Ascending aorta (tissue), 2 donors: ENCODE results near the gene TEAD1. TPM values are rescaled to one million over a fixed set of nuclear protein-coding genes. Genes with fewer than 3 reads are reported as not detected.

Experiments
- DNase-seq, 2 donors: peaks; one replicate each; pipeline ENCODE4 v3.0.0-alpha.2; 2019; ENCODE audit warnings: low spot score in 2 of 2
- H3K27ac ChIP-seq, 2 donors: fragments of 200-600 bp; sonication (generic); one replicate each; pipeline ENCODE4 v1.5.1; 2016 to 2017; ENCODE audit warnings: mild to moderate bottlenecking in 1 of 2
- H3K27me3 ChIP-seq: fragments of 200-600 bp; sonication (generic); one replicate; pipeline ENCODE4 v1.5.1; 2017
- H3K36me3 ChIP-seq, 2 donors: fragments of 200-600 bp; sonication (generic); one replicate each; pipeline ENCODE4 v1.5.1; 2016
- H3K4me1 ChIP-seq, 2 donors: fragments of 200-600 bp; sonication (generic); one replicate each; pipeline ENCODE4 v1.5.1; 2016 to 2017; ENCODE audit warnings: mild to moderate bottlenecking in 1 of 2
- H3K4me3 ChIP-seq, 2 donors: fragments of 200-600 bp; sonication (generic); one replicate each; pipeline ENCODE4 v1.5.1; 2016 to 2017; ENCODE audit warnings: mild to moderate bottlenecking in 1 of 2
- H3K9me3 ChIP-seq, 2 donors: fragments of 200-600 bp; sonication (generic); one replicate each; pipeline ENCODE4 v1.5.1; 2016
- CTCF ChIP-seq, 3 experiments: fragments of 200-600 bp in 2 of 3; fragments of 450-650 bp in 1 of 3; sonication (generic) in 2 of 3; IDR thresholded peaks; one replicate each; pipeline ENCODE4 v1.5.1; 2016 to 2019; ENCODE audit warnings: antibody characterized with exemption in 3 of 3, mild to moderate bottlenecking in 1 of 3, moderate library complexity in 1 of 3
- intact Hi-C: fragments of 100-400 bp; cut with DNase I; formaldehyde crosslinking; loops from one replicate; pipeline ENCODE4 v1.15.1; 2023
- total RNA-seq: library from RNA; depleted of rRNA; stranded (reverse); fragments of >200 nt; gene quantifications from one replicate; pipeline ENCODE4 v1.1.0, GENCODE V29; 2016

The TEAD1 gene
- total RNA-seq, 1 donor from 2014 or later, result 112 TPM

- Histone ChIP-seq H3K4me3 (no peak overlapping the region), H3K27ac (no peak overlapping the region), H3K27me3 (no peaks in the 10 kb centered on the region), H3K9me3 (no peaks in the 10 kb centered on the region), H3K4me1 (peaks cover 13 to 62% of the 10 kb centered on the region in 2 donors), H3K36me3 (no peaks in the 10 kb centered on the region)
- intact Hi-C loops, result loop anchor here (5.0 kb wide), 3 partner anchors 102 to 313 kb away; partner anchors contain the start of gene PARVA
- DNase-seq, result no peak
- TF ChIP-seq CTCF (IDR thresholded peaks at IDR 0.05), result no peak
Observed at GRCh38 chr11:12690663-12691062, 16.4 kb downstream of the TEAD1 start.

GRCh38 chr11:12691473-12691872 is 17.3 kb downstream of the TEAD1 start:
- H3K27me3 ChIP-seq, result no peaks in the 10 kb centered on the region
- peaks cover 13 to 62% of the 10 kb centered on the region in 2 donors for H3K4me1 ChIP-seq
- no peak overlapping the region for H3K4me3 ChIP-seq
- DNase-seq, result no peak
- H3K36me3 ChIP-seq, result no peaks in the 10 kb centered on the region
- intact Hi-C loops, result loop anchor here (5.0 kb wide), 3 partner anchors 101 to 314 kb away; partner anchors contain the start of gene PARVA
- no peak overlapping the region for H3K27ac ChIP-seq
- no peaks in the 10 kb centered on the region for H3K9me3 ChIP-seq
- no peak for TF ChIP-seq CTCF (IDR thresholded peaks at IDR 0.05)

GRCh38 chr11:12692229-12693075 is 18.2 kb downstream of the TEAD1 start:
- intact Hi-C loops, result loop anchor here (1.0 to 5.0 kb wide), 4 partner anchors 18 to 315 kb away; partner anchors contain the start of genes PARVA and TEAD1
- peak overlapping the region; percentile 31 to 47 for H3K4me3 ChIP-seq
- H3K27ac ChIP-seq, result peak overlapping the region; percentile 93 to 94
- no peaks in the 10 kb centered on the region for H3K36me3 ChIP-seq
- H3K27me3 ChIP-seq, result no peaks in the 10 kb centered on the region
- H3K9me3 ChIP-seq, result no peaks in the 10 kb centered on the region
- peak; percentile 47 to 92 for DNase-seq
- TF ChIP-seq CTCF (IDR thresholded peaks at IDR 0.05), result no peak
- H3K4me1 ChIP-seq, result peaks cover 9 to 52% of the 10 kb centered on the region in 2 donors

GRCh38 chr11:12693094-12693478 is 18.9 kb downstream of the TEAD1 start:
- Histone ChIP-seq H3K4me3 (peak overlapping the region; percentile 31 to 47), H3K27me3 (no peaks in the 10 kb centered on the region), H3K9me3 (no peaks in the 10 kb centered on the region), H3K36me3 (no peaks in the 10 kb centered on the region), H3K4me1 (peaks cover 9 to 47% of the 10 kb centered on the region in 2 donors), H3K27ac (peak overlapping the region; percentile 93 to 94)
- intact Hi-C loops, result loop anchor here (1.0 to 5.0 kb wide), 4 partner anchors 19 to 316 kb away; partner anchors contain the start of genes PARVA and TEAD1
- no peak for DNase-seq
- TF ChIP-seq CTCF (IDR thresholded peaks at IDR 0.05), result no peak

GRCh38 chr11:12693479-12694182 is 19.4 kb downstream of the TEAD1 start:
- DNase-seq, result peak in 1 of 2 donors; percentile 86
- Histone ChIP-seq H3K4me3 (peak overlapping the region; percentile 31 to 47), H3K9me3 (no peaks in the 10 kb centered on the region), H3K27ac (peak overlapping the region; percentile 93 to 94), H3K4me1 (peaks cover 9 to 43% of the 10 kb centered on the region in 2 donors), H3K27me3 (no peaks in the 10 kb centered on the region), H3K36me3 (no peaks in the 10 kb centered on the region)
- intact Hi-C loops, result loop anchor here (1.0 to 5.0 kb wide), 4 partner anchors 19 to 316 kb away; partner anchors contain the start of genes PARVA and TEAD1
- TF ChIP-seq CTCF (IDR thresholded peaks at IDR 0.05), result no peak
